Fibroblast of mammary gland (primary cell): ENCODE results near the gene GPC6.

Experiments used
- DNase-seq: peaks from one replicate; pipeline ENCODE4 v3.0.0-alpha.2; 2010; ENCODE audit warnings: low read depth
- H3K4me3 ChIP-seq: 2 replicates; pipeline ENCODE4 v1.5.1; 2011; ENCODE audit warnings: low read depth, mild to moderate bottlenecking, low read length, moderate library complexity; ENCODE audit not compliant: control insufficient read depth
- TF ChIP-seq, protein P1 (sequence below): conservative IDR thresholded peaks from 2 replicates; pipeline ENCODE4 v1.5.1; 2011; ENCODE audit warnings: low read depth, low read length, inconsistent platforms; ENCODE audit not compliant: control insufficient read depth, insufficient read depth

The GPC6 gene

GRCh38 chr13:93388701-93389100 lies 162.1 kb downstream of the GPC6 start:
- peak; percentile 80 for DNase-seq
- TF ChIP-seq, protein P1, sequence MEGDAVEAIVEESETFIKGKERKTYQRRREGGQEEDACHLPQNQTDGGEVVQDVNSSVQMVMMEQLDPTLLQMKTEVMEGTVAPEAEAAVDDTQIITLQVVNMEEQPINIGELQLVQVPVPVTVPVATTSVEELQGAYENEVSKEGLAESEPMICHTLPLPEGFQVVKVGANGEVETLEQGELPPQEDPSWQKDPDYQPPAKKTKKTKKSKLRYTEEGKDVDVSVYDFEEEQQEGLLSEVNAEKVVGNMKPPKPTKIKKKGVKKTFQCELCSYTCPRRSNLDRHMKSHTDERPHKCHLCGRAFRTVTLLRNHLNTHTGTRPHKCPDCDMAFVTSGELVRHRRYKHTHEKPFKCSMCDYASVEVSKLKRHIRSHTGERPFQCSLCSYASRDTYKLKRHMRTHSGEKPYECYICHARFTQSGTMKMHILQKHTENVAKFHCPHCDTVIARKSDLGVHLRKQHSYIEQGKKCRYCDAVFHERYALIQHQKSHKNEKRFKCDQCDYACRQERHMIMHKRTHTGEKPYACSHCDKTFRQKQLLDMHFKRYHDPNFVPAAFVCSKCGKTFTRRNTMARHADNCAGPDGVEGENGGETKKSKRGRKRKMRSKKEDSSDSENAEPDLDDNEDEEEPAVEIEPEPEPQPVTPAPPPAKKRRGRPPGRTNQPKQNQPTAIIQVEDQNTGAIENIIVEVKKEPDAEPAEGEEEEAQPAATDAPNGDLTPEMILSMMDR, result no peak

DNA sequence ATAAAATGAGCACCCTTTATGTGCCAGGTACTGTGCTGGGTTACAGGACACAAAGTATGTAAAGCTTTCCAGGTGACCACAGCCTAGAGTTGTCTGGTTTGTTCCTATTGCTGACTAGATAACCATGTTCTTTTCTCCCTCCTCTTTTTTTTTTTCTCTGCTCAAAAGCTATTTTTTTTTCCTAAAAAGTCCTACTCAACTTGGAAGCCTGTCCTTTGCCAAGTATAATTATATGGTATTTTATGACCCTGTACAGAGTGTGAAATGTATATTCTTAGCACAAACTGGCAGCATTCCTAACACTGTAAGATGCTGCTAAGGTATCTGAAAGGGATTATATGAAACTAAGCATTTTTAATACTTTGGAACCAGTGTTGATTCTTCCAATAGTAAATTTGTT lies 171.0 kb downstream of the GPC6 start:
- H3K4me3 ChIP-seq, result no peak overlapping the region
- TF ChIP-seq, protein P1, result no peak
- no peak for DNase-seq

More at GRCh38 chr13:93388701-93389100, 162.1 kb downstream of the GPC6 start:
- no peak overlapping the region for H3K4me3 ChIP-seq

GRCh38 chr13:93398167-93399035 lies 171.8 kb downstream of the GPC6 start:
- TF ChIP-seq, protein P1, result no peak
- no peak overlapping the region for H3K4me3 ChIP-seq
- DNase-seq, result peak; percentile 92

DNA sequence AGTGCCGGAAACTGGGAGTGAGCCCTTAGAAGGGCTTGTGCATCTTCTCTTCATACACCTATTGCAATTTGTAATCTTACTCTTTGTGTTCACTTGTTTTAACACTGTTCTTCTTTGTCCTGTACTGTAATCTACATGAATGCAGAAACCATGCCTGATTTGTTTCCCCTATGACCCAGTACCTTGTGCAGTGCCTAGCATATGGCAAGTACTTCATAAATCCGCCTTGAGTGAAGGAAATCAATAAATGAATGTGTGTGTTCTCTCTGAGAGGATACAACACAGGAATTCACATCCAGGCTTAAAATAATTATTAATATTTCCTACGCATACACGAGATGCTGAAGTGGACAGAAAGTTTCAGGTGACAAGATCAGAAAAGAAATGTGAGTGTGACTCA lies 172.6 kb downstream of the GPC6 start:
- no peak for DNase-seq
- no peak overlapping the region for H3K4me3 ChIP-seq
- TF ChIP-seq, protein P1, result no peak

GRCh38 chr13:93406136-93406535 lies 179.5 kb downstream of the GPC6 start:
- H3K4me3 ChIP-seq, result no peak overlapping the region
- DNase-seq, result no peak
- TF ChIP-seq, protein P1, result no peak

DNA sequence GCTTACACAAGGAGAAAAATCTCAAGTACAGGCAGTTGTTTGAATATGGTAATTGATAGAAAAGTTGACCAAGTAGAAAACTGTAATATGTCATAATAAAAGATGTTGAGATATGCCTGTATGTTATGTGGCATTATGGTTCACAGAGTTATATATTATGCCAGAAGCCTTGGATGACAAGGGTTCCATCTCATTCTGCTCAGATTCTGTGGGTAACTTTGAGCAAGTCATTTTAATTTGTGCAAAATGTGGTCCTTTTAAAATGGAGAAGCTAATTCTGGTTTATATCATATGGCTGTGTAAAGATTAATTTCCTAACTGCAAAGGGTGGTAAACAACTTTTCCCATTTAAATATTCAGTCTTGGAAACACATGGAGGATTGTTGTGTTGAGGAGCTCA lies 180.9 kb downstream of the GPC6 start:
- H3K4me3 ChIP-seq, result no peak overlapping the region
- TF ChIP-seq, protein P1, result no peak
- DNase-seq, result no peak
